ENCODE data around the gene ANKMY2. TPM values are rescaled to one million over a fixed set of nuclear protein-coding genes. Genes with fewer than 3 reads are reported as not detected.
A peak's percentile ranks its signal among the peaks of the same experiment; 100 is the strongest.
"Not testable (repeated sequence)": the region's sequence is repeated elsewhere in the genome, so short reads cannot be mapped to it uniquely, and the experiment has no call there.

ANKMY2 gene
- polyA plus RNA-seq, 5 donors, result 30.3 to 41.5 (median 36.8) TPM

- no peak for DNase-seq
These were observed 11.2 kb downstream of the ANKMY2 start for GRCh38 chr7:16634271-16634738.

GRCh38 chr7:16630654-16631053, 14.9 kb downstream of the ANKMY2 start:
- no peak for DNase-seq

- DNase-seq, result no peak
These were observed 18.3 kb downstream of the ANKMY2 start for GRCh38 chr7:16627236-16627635.

- DNase-seq, result no peak
These were observed 19.2 kb downstream of the ANKMY2 start for GRCh38 chr7:16626388-16626787.

GRCh38 chr7:16619979-16620408, 25.6 kb downstream of the ANKMY2 start:
- no peak for DNase-seq

- no peak for DNase-seq
These were observed 29.0 kb downstream of the ANKMY2 start for GRCh38 chr7:16616542-16616941.

GRCh38 chr7:16616122-16616521, 29.4 kb downstream of the ANKMY2 start:
- no peak for DNase-seq

- DNase-seq, result no peak
These were observed 30.3 kb downstream of the ANKMY2 start for GRCh38 chr7:16615228-16615627.

- DNase-seq, result no peak
These were observed 33.8 kb downstream of the ANKMY2 start for GRCh38 chr7:16611711-16612110.

GRCh38 chr7:16609842-16610450, 35.6 kb downstream of the ANKMY2 start:
- no peak for DNase-seq

- no peak for DNase-seq
These were observed 38.9 kb downstream of the ANKMY2 start for GRCh38 chr7:16606704-16607103.

- DNase-seq, result no peak
These were observed 41.5 kb downstream of the ANKMY2 start for GRCh38 chr7:16604054-16604453.

- no peak for DNase-seq
These were observed 41.9 kb downstream of the ANKMY2 start for GRCh38 chr7:16603633-16604032.

- DNase-seq, result no peak
These were observed 45.7 kb downstream of the ANKMY2 start for GRCh38 chr7:16599860-16600259.

GRCh38 chr7:16598015-16598414, 47.5 kb downstream of the ANKMY2 start:
- no peak for DNase-seq

- DNase-seq, result not testable (repeated sequence)
These were observed 50.0 kb downstream of the ANKMY2 start for GRCh38 chr7:16595596-16595995.

- DNase-seq, result no peak
These were observed 50.9 kb downstream of the ANKMY2 start for GRCh38 chr7:16594676-16595075.

GRCh38 chr7:16594061-16594460, 51.5 kb downstream of the ANKMY2 start:
- DNase-seq, result no peak

- DNase-seq, result no peak
These were observed 53.2 kb downstream of the ANKMY2 start for GRCh38 chr7:16592395-16592794.

GRCh38 chr7:16590424-16590823, 55.1 kb downstream of the ANKMY2 start:
- no peak for DNase-seq

- peak in 1 of 2 donors; percentile 32 for DNase-seq
These were observed 55.7 kb downstream of the ANKMY2 start for GRCh38 chr7:16589881-16590280.

- DNase-seq, result no peak
These were observed 57.8 kb downstream of the ANKMY2 start for GRCh38 chr7:16587790-16588189.

- DNase-seq, result no peak
These were observed 58.4 kb downstream of the ANKMY2 start for GRCh38 chr7:16587129-16587528.
